Body of pancreas (tissue), 4 donors: ENCODE results near the gene DCTN2. TPM values are rescaled to one million over a fixed set of nuclear protein-coding genes. Genes with fewer than 3 reads are reported as not detected.

Source experiments
- ATAC-seq: fragments of 150-250 bp; one replicate; pipeline ENCODE4 v1.9.1; 2016
- DNase-seq, 4 donors: peaks; one replicate each; pipeline ENCODE4 v3.0.0-alpha.2; 2019
- H3K27ac ChIP-seq, 4 donors: fragments of 200-600 bp; sonication (generic); 1 replicate in 3 of 4; 2 replicates in 1 of 4; pipeline versions ENCODE4 v1.5.1 to v1.6.1; 2016 to 2019; ENCODE audit warnings: mild to moderate bottlenecking in 1 of 4, mixed read lengths in 1 of 4, moderate library complexity in 1 of 4
- H3K27me3 ChIP-seq, 2 donors: fragments of 200-600 bp; sonication (generic); one replicate each; pipeline ENCODE4 v1.6.0; 2016; ENCODE audit warnings: mild to moderate bottlenecking in 1 of 2
- H3K36me3 ChIP-seq, 2 donors: fragments of 200-600 bp; sonication (generic); replicated peaks in 1 of 2; 2 replicates each; pipeline ENCODE4 v1.5.1; 2016; ENCODE audit warnings: low read depth in 2 of 2; ENCODE audit not compliant: insufficient read depth in 1 of 2
- H3K4me1 ChIP-seq: fragments of 200-600 bp; sonication (generic); one replicate; pipeline ENCODE4 v1.6.0; 2016
- H3K4me3 ChIP-seq, 2 donors: fragments of 200-600 bp; sonication (generic); 1 replicate in 1 of 2; 2 replicates in 1 of 2; pipeline ENCODE4 v1.5.1; 2016 to 2019
- H3K9me3 ChIP-seq, 3 donors: fragments of 200-600 bp; sonication (generic); 1 replicate in 2 of 3; 2 replicates in 1 of 3; pipeline ENCODE4 v1.5.1; 2016
- CTCF ChIP-seq, 7 experiments: fragments of 450-650 bp in 4 of 7; fragments of 200-600 bp in 3 of 7; sonication (generic) in 3 of 7; IDR thresholded peaks; one replicate each; pipeline ENCODE4 v1.5.1; 2016 to 2019; ENCODE audit warnings: antibody characterized with exemption in 7 of 7
- POLR2A ChIP-seq, 3 donors: fragments of 450-650 bp; IDR thresholded peaks; one replicate each; pipeline ENCODE4 v1.6.1; 2016; ENCODE audit warnings: antibody characterized with exemption in 3 of 3, mild to moderate bottlenecking in 2 of 3
- WGBS, 2 donors: methylation state at CpG; one replicate each; pipeline ENCODE4 v1.1.5; 2017; 5-methylcytosine and 5-hydroxymethylcytosine counted together
- intact Hi-C: fragments of 100-400 bp; cut with DNase I; formaldehyde crosslinking; loops from one replicate; pipeline ENCODE4 v1.15.1; 2023
- total RNA-seq, 2 donors: library from RNA; depleted of rRNA; stranded (reverse); fragments of >200 nt; gene quantifications; one replicate each; pipeline ENCODE4 v1.1.0, GENCODE V29; 2016

Gene DCTN2
- total RNA-seq, 2 donors from 2014 or later, result 80.1 to 89.2 TPM

- ATAC-seq, result no peak
- H3K36me3 ChIP-seq, result peaks cover 16 to 48% of the 10 kb centered on the region in 2 donors
These were observed 15.2 kb downstream of the DCTN2 start for GRCh38 chr12:57531836-57532235.

GRCh38 chr12:57530396-57531142 is 16.4 kb downstream of the DCTN2 start:
- TF ChIP-seq POLR2A (IDR thresholded peaks at IDR 0.05), result no peak
- TF ChIP-seq CTCF (IDR thresholded peaks at IDR 0.05), result no peak
- ATAC-seq (no peak), DNase-seq (no peak)
- H3K4me1 ChIP-seq, result peaks cover 5% of the 10 kb centered on the region
- no peak overlapping the region for H3K4me3 ChIP-seq
- H3K9me3 ChIP-seq, result no peaks in the 10 kb centered on the region
- intact Hi-C loops, result no loop called here
- H3K27ac ChIP-seq, result no peak overlapping the region
- peaks cover 16 to 48% of the 10 kb centered on the region in 2 donors for H3K36me3 ChIP-seq
- WGBS, 2 donors, result 76 to 82% methylated on average over 5 of the region's 5 CpGs
- no peaks in the 10 kb centered on the region for H3K27me3 ChIP-seq

More at GRCh38 chr12:57531836-57532235, 15.2 kb downstream of the DCTN2 start:
- no peak overlapping the region for H3K4me3 ChIP-seq
- DNase-seq, result no peak
- WGBS, 2 donors, result 50 to 71% methylated on average over 1 of the region's 1 CpG
- no peaks in the 10 kb centered on the region for H3K4me1 ChIP-seq
- H3K27me3 ChIP-seq, result no peaks in the 10 kb centered on the region
- intact Hi-C loops, result no loop called here
- no peaks in the 10 kb centered on the region for H3K9me3 ChIP-seq
- H3K27ac ChIP-seq, result no peak overlapping the region
- TF ChIP-seq POLR2A (IDR thresholded peaks at IDR 0.05) (no peak), CTCF (IDR thresholded peaks at IDR 0.05) (no peak)

GRCh38 chr12:57529831-57530230 is 17.2 kb downstream of the DCTN2 start:
- no peaks in the 10 kb centered on the region for H3K27me3 ChIP-seq
- H3K9me3 ChIP-seq, result no peaks in the 10 kb centered on the region
- H3K4me1 ChIP-seq, result peaks cover 12% of the 10 kb centered on the region
- H3K4me3 ChIP-seq, result no peak overlapping the region
- ATAC-seq (no peak), DNase-seq (no peak)
- intact Hi-C loops, result no loop called here
- 79 to 80% methylated on average over 6 of the region's 6 CpGs for WGBS, 2 donors
- TF ChIP-seq CTCF (IDR thresholded peaks at IDR 0.05) (no peak), POLR2A (IDR thresholded peaks at IDR 0.05) (no peak)
- H3K27ac ChIP-seq, result no peak overlapping the region
- H3K36me3 ChIP-seq, result peaks cover 16 to 47% of the 10 kb centered on the region in 2 donors

- 66 to 75% methylated on average over 9 to 10 of the region's 10 CpGs for WGBS, 2 donors
- ATAC-seq, result no peak
- no peaks in the 10 kb centered on the region for H3K9me3 ChIP-seq
- no peak for TF ChIP-seq CTCF (IDR thresholded peaks at IDR 0.05)
- TF ChIP-seq POLR2A (IDR thresholded peaks at IDR 0.05), result no peak
- intact Hi-C loops, result no loop called here
- H3K4me3 ChIP-seq, result no peak overlapping the region
- H3K27me3 ChIP-seq, result no peaks in the 10 kb centered on the region
- H3K36me3 ChIP-seq, result peaks cover 14 to 44% of the 10 kb centered on the region in 2 donors
- H3K4me1 ChIP-seq, result peaks cover 20% of the 10 kb centered on the region
- no peak overlapping the region for H3K27ac ChIP-seq
- DNase-seq, result no peak
These were observed 18.0 kb downstream of the DCTN2 start for GRCh38 chr12:57528831-57529555.
